ENCODE results near the gene MAP3K4. TPM values are rescaled to one million over a fixed set of nuclear protein-coding genes. Genes with fewer than 3 reads are reported as not detected.

Gene MAP3K4
- total RNA-seq, 1 experiment from 2014 or later, result 27.9 TPM

DNA sequence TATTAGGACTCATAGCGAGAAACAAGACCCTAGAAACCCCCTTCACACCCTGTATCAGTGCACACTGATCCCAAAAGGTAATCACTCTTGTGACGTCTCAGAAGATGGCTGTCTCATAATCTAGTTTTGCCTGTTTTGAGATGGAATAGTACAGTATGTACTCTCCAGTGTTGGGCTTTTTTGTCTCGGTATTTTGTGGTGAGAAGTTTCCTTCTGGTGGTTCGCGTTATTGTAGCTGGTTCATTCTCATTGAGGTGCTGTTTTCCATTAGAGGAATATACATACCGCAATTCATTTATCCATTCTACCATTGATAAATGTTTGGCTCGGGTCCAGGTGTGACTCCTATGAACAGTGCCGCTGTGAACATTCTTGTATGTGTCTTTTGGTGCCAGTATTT lies 27.9 kb upstream of the MAP3K4 start:
- ChIA-PET CTCF (no interaction called here), POLR2A (ENCODE audit: unreplicated experiment) (no interaction called here)
- H3K9ac ChIP-seq (ENCODE audit: low read length), result no peak overlapping the region
- no peak for ATAC-seq
- H3K79me2 ChIP-seq (ENCODE audit: low read length), result no peaks in the 10 kb centered on the region
- no peaks in the 10 kb centered on the region for H3K27me3 ChIP-seq (ENCODE audit: low read length)
- H2AFZ ChIP-seq (ENCODE audit: low read length), result no peak overlapping the region
- H3K4me3 ChIP-seq (ENCODE audit: low read length), result no peak overlapping the region
- no peaks in the 10 kb centered on the region for H4K20me1 ChIP-seq (ENCODE audit: low read length)
- intact Hi-C loops (cut with micrococcal nuclease), result no loop called here
- no peaks in the 10 kb centered on the region for H3K9me3 ChIP-seq (ENCODE audit: low read length)
- no peak overlapping the region for H3K27ac ChIP-seq (ENCODE audit: low read length)
- no peak overlapping the region for H3K4me2 ChIP-seq (ENCODE audit: low read length)
- H3F3A ChIP-seq (ENCODE audit: low read length, unreplicated experiment), result no peaks in the 10 kb centered on the region
- TF ChIP-seq, protein P1, sequence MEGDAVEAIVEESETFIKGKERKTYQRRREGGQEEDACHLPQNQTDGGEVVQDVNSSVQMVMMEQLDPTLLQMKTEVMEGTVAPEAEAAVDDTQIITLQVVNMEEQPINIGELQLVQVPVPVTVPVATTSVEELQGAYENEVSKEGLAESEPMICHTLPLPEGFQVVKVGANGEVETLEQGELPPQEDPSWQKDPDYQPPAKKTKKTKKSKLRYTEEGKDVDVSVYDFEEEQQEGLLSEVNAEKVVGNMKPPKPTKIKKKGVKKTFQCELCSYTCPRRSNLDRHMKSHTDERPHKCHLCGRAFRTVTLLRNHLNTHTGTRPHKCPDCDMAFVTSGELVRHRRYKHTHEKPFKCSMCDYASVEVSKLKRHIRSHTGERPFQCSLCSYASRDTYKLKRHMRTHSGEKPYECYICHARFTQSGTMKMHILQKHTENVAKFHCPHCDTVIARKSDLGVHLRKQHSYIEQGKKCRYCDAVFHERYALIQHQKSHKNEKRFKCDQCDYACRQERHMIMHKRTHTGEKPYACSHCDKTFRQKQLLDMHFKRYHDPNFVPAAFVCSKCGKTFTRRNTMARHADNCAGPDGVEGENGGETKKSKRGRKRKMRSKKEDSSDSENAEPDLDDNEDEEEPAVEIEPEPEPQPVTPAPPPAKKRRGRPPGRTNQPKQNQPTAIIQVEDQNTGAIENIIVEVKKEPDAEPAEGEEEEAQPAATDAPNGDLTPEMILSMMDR (conservative IDR thresholded peaks at IDR 0.05; ENCODE audit: low read depth, low read length), result no peak
- TF ChIP-seq EZH2 (IDR thresholded peaks at IDR 0.05; ENCODE audit: low read length, unreplicated experiment), result no peak
- TF ChIP-seq EZH2phosphoT487 (IDR thresholded peaks at IDR 0.05; ENCODE audit: borderline replicate concordance, low read length), result no peak
- no peaks in the 10 kb centered on the region for H3K9me2 ChIP-seq (replicated peaks; ENCODE audit: low read length)
- H3K4me1 ChIP-seq (ENCODE audit: insufficient read depth, low read length), result no peaks in the 10 kb centered on the region
- no peaks in the 10 kb centered on the region for H3K36me3 ChIP-seq (ENCODE audit: low read depth, low read length)
- no TSS peak for BruUV-seq (replicated peaks)
- DNase-seq, result no peak

DNA sequence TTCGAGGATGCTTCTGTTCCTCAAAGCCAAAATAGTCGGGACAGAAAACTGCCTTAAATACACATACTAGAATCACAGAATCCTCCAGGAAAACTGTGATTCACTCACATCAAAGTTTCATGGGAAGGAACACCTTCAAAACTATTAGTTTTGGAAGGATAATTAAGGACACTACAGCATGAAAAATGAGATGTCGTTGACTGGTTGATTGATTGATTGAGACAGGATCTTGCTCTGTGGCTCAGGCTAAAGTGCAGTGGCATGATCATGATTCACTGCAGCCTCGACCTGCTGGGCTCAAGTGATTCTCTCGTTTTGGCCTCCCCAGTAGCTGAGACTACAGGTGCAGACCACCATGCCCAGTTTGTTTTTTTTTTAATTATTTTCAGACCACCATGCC lies 25.7 kb upstream of the MAP3K4 start:
- no peak for TF ChIP-seq EZH2phosphoT487 (IDR thresholded peaks at IDR 0.05; ENCODE audit: borderline replicate concordance, low read length)
- TF ChIP-seq EZH2 (IDR thresholded peaks at IDR 0.05; ENCODE audit: low read length, unreplicated experiment), result no peak
- TF ChIP-seq, protein P1 (conservative IDR thresholded peaks at IDR 0.05; ENCODE audit: low read depth, low read length), result no peak

DNA sequence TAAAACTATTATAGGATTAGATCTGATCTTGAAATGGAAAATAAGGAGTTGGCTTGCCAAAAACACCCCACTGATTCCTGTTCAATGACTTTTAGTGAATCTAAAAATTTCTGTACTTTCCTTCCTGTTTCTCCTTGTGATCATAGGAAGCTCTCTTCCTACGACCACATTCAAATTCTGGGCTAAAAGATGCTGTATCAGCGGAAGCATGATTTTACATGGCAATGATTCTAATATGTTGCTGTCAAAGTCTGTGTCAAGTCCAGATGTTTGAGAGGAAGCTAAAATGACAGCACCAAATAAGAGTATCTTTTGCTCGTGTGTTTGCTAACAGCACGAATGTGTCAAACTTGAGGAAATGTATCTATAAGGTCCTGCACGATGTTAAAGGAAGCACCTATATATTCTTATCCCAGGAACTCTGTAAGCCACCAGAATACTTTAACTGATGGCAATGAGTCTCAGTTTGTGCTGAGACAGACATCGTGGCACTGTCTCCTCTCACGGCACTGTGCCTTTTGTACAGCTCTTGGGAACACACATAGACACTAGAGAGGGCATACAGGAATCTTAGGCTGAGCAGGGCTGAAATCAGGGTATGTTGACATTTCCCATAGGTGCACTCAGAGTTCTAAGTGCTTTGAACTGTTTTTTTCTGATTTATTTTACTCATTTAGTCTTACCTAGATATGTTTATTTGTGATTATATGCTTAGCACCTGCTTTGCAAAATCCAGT lies 24.9 kb upstream of the MAP3K4 start:
- Histone ChIP-seq H3K4me1 (ENCODE audit: insufficient read depth, low read length) (0 out of 2 replicates have a peak, but pooled peaks cover under 1% of the 10 kb centered on the region), H3K9me2 (replicated peaks; ENCODE audit: low read length) (no peaks in the 10 kb centered on the region), H3K27me3 (ENCODE audit: low read length) (no peaks in the 10 kb centered on the region), H3K79me2 (ENCODE audit: low read length) (no peaks in the 10 kb centered on the region), H3K4me3 (ENCODE audit: low read length) (no peak overlapping the region), H3K9me3 (ENCODE audit: low read length) (no peaks in the 10 kb centered on the region), H3K9ac (ENCODE audit: low read length) (no peak overlapping the region), H3K27ac (ENCODE audit: low read length) (no peak overlapping the region), H3F3A (ENCODE audit: low read length, unreplicated experiment) (no peaks in the 10 kb centered on the region), H2AFZ (ENCODE audit: low read length) (no peak overlapping the region), H3K36me3 (ENCODE audit: low read depth, low read length) (no peaks in the 10 kb centered on the region), H3K4me2 (ENCODE audit: low read length) (no peak overlapping the region), H4K20me1 (ENCODE audit: low read length) (no peaks in the 10 kb centered on the region)
- ChIA-PET CTCF (no interaction called here), POLR2A (ENCODE audit: unreplicated experiment) (no interaction called here)
- BruUV-seq (replicated peaks), result no TSS peak
- TF ChIP-seq EZH2phosphoT487 (IDR thresholded peaks at IDR 0.05; ENCODE audit: borderline replicate concordance, low read length) (no peak), EZH2 (IDR thresholded peaks at IDR 0.05; ENCODE audit: low read length, unreplicated experiment) (no peak)
- TF ChIP-seq, protein P1 (conservative IDR thresholded peaks at IDR 0.05; ENCODE audit: low read depth, low read length), result no peak
- no peak for DNase-seq
- intact Hi-C loops (cut with micrococcal nuclease), result no loop called here
- no peak for ATAC-seq

More for the DNA sequence above, 25.7 kb upstream of the MAP3K4 start:
- ChIA-PET CTCF (no interaction called here), POLR2A (ENCODE audit: unreplicated experiment) (no interaction called here)
- DNase-seq, result no peak
- H2AFZ ChIP-seq (ENCODE audit: low read length), result no peak overlapping the region
- no peaks in the 10 kb centered on the region for H3K4me1 ChIP-seq (ENCODE audit: insufficient read depth, low read length)
- no peaks in the 10 kb centered on the region for H3K36me3 ChIP-seq (ENCODE audit: low read depth, low read length)
- no peak overlapping the region for H3K27ac ChIP-seq (ENCODE audit: low read length)
- no peak overlapping the region for H3K9ac ChIP-seq (ENCODE audit: low read length)
- BruUV-seq (replicated peaks), result no TSS peak
- no peak for ATAC-seq
- H3K4me2 ChIP-seq (ENCODE audit: low read length), result no peak overlapping the region
- H3K9me2 ChIP-seq (replicated peaks; ENCODE audit: low read length), result no peaks in the 10 kb centered on the region
- no peaks in the 10 kb centered on the region for H3K9me3 ChIP-seq (ENCODE audit: low read length)
- H3K4me3 ChIP-seq (ENCODE audit: low read length), result no peak overlapping the region
- H3K79me2 ChIP-seq (ENCODE audit: low read length), result no peaks in the 10 kb centered on the region
- no peaks in the 10 kb centered on the region for H4K20me1 ChIP-seq (ENCODE audit: low read length)
- intact Hi-C loops (cut with micrococcal nuclease), result no loop called here
- no peaks in the 10 kb centered on the region for H3F3A ChIP-seq (ENCODE audit: low read length, unreplicated experiment)
- no peaks in the 10 kb centered on the region for H3K27me3 ChIP-seq (ENCODE audit: low read length)
